HEK293 (cell line): ENCODE results near the gene RMC1.
"Not testable (repeated sequence)": the region's sequence is repeated elsewhere in the genome, so short reads cannot be mapped to it uniquely, and the experiment has no call there.

ENCODE experiments used
- CTCF ChIA-PET: fragments of 350-600 bp; formaldehyde crosslinking; extraction: SDS; loops from one replicate; lab custom pipeline; 2021; ENCODE audit warnings: antibody characterized with exemption; lab: Yijun Ruan, JAX
- POLR2A ChIA-PET: fragments of 300-600 bp; formaldehyde crosslinking; extraction: SDS; loops from one replicate; lab custom pipeline; 2020; ENCODE audit warnings: antibody characterized with exemption, inconsistent platforms; lab: Yijun Ruan, JAX
- H3K27ac ChIP-seq: fragments of 200-500 bp; sonication (Bioruptor generic); 2 replicates; pipeline ENCODE4 v1.5.1; 2014; ENCODE audit warnings: low read depth, low read length, control low read depth, inconsistent platforms; ENCODE audit errors: extremely low read depth
- H3K36me3 ChIP-seq, 2 experiments: fragments of 200-500 bp in 1 of 2; sonication (Bioruptor generic) in 1 of 2; 1 replicate in 1 of 2; 2 replicates in 1 of 2; pipeline ENCODE4 v1.5.1; 2014 to 2017; ENCODE audit warnings: inconsistent platforms in 2 of 2, low read length in 2 of 2; ENCODE audit not compliant: control insufficient read depth in 2 of 2, insufficient read depth in 1 of 2
- H3K4me1 ChIP-seq: fragments of 200-500 bp; sonication (Bioruptor generic); 2 replicates; pipeline ENCODE4 v1.5.1; 2014; ENCODE audit warnings: mild to moderate bottlenecking, low read length, inconsistent platforms; ENCODE audit not compliant: control insufficient read depth, insufficient read depth
- H3K4me3 ChIP-seq: 2 replicates; pipeline ENCODE4 v1.5.1; 2011; ENCODE audit warnings: low read depth, mild to moderate bottlenecking, control low read depth, low read length, moderate library complexity
- H3K9me3 ChIP-seq: fragments of 200-500 bp; sonication (Bioruptor generic); 2 replicates; pipeline ENCODE4 v1.5.1; 2014; ENCODE audit warnings: low read depth, low read length, inconsistent platforms; ENCODE audit not compliant: control insufficient read depth, insufficient read depth
- GLI2 ChIP-seq: fragments of 450-650 bp; formaldehyde crosslinking; IDR thresholded peaks from 2 replicates; pipeline ENCODE4; 2017; ENCODE audit warnings: missing biosample characterization, missing genetic modification characterization, low read depth, borderline replicate concordance
- KLF9 ChIP-seq: fragments of 450-650 bp; formaldehyde crosslinking; IDR thresholded peaks from 2 replicates; pipeline ENCODE4 v1.5.1; 2016; ENCODE audit warnings: missing biosample characterization, missing genetic modification characterization, low read depth
- YY1 ChIP-seq: fragments of 450-650 bp; formaldehyde crosslinking; IDR thresholded peaks from 2 replicates; pipeline ENCODE4 v1.5.1; 2018; ENCODE audit warnings: missing biosample characterization, missing genetic modification characterization
- ZIC2 ChIP-seq: fragments of 450-650 bp; formaldehyde crosslinking; IDR thresholded peaks from 2 replicates; pipeline ENCODE4 v1.5.1; 2016; ENCODE audit warnings: missing biosample characterization, missing genetic modification characterization
- ZNF112 ChIP-seq: fragments of 450-650 bp; formaldehyde crosslinking; IDR thresholded peaks from 2 replicates; pipeline ENCODE4 v1.5.0; 2017; ENCODE audit warnings: missing biosample characterization, missing genetic modification characterization
- ZNF138 ChIP-seq: fragments of 450-650 bp; formaldehyde crosslinking; IDR thresholded peaks from 2 replicates; pipeline ENCODE4 v1.5.1; 2016; ENCODE audit warnings: missing biosample characterization, missing genetic modification characterization, borderline replicate concordance
- ZNF223 ChIP-seq: fragments of 450-650 bp; formaldehyde crosslinking; IDR thresholded peaks from 2 replicates; pipeline ENCODE4 v1.5.1; 2016; ENCODE audit warnings: missing biosample characterization, missing genetic modification characterization
- ZNF23 ChIP-seq: fragments of 450-650 bp; formaldehyde crosslinking; IDR thresholded peaks from 2 replicates; pipeline ENCODE4 v1.5.1; 2016; ENCODE audit warnings: missing biosample characterization, missing genetic modification characterization, borderline replicate concordance
- ZNF530 ChIP-seq: fragments of 450-650 bp; formaldehyde crosslinking; IDR thresholded peaks from 2 replicates; pipeline ENCODE4 v1.5.1; 2016; ENCODE audit warnings: low read depth, missing biosample characterization, missing genetic modification characterization
- ZNF654 ChIP-seq: fragments of 450-650 bp; formaldehyde crosslinking; IDR thresholded peaks from 2 replicates; pipeline ENCODE4 v1.5.1; 2016; ENCODE audit warnings: low read depth, missing biosample characterization, missing genetic modification characterization
- TF ChIP-seq, protein P1 (sequence below): fragments of 450-650 bp; formaldehyde crosslinking; IDR thresholded peaks from 2 replicates; pipeline ENCODE4 v1.5.1; 2016; ENCODE audit warnings: missing biosample characterization, missing genetic modification characterization
- TF ChIP-seq, protein P2 (sequence below): fragments of 450-650 bp; formaldehyde crosslinking; IDR thresholded peaks from 2 replicates; pipeline ENCODE4 v1.5.0; 2017; ENCODE audit warnings: missing biosample characterization, missing genetic modification characterization, borderline replicate concordance
- TF ChIP-seq, protein P3 (sequence below): fragments of 450-650 bp; formaldehyde crosslinking; IDR thresholded peaks from 2 replicates; pipeline ENCODE4 v1.5.1; 2016; ENCODE audit warnings: missing biosample characterization, missing genetic modification characterization

Gene RMC1

GRCh38 chr18:23553887-23554286 lies 50.6 kb downstream of the RMC1 start:
- Histone ChIP-seq H3K4me1 (no peaks in the 10 kb centered on the region), H3K27ac (no peak overlapping the region), H3K36me3 (peaks cover 21 to 87% of the 10 kb centered on the region in 2 experiments; a peak in 2 of 3 replicates), H3K9me3 (no peaks in the 10 kb centered on the region), H3K4me3 (no peak overlapping the region)
- TF ChIP-seq YY1 (tag by site-specific recombination): no peak
- TF ChIP-seq ZIC2: 0 out of 2 replicates have a peak, but pooled peaks have one; percentile 3
- POLR2A ChIA-PET: no interaction called here
- CTCF ChIA-PET: no interaction called here

DNA sequence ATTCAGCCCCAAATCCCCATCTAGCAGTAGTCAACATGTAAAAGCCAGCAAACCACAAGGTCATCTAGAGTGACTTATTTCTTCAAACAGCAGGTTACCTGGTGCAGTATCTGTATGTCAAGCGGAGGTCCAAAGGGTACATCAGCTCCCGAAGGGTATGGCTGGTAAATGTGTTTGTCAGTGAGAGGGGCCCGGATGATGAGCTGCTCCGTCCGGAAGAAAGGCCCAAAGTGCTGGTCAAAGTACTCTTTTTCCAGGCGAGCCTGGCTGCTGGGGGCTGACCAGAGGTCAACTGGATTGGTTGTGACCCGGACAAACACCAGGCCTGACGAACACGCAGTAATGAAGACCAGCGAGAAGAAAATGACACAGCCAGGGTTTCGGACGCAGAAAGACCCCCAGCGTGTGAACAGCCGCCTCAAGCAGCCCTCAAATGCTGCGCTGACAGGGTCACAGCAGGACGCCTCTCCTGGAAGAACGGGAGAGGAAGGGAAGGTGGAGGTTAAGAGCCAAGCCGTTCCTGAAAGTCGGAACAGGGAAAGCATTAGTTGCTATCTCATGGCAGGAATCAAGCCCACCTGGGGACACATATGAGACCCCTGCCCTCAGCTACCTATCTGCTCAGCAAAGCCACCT lies 53.0 kb downstream of the RMC1 start:
- CTCF ChIA-PET: interaction anchor here (1.5 kb wide), 1 partner anchor 147 kb away, joined by 5 read pairs; no protein-coding TSS in a partner anchor
- no peak overlapping the region for H3K27ac ChIP-seq
- H3K4me3 ChIP-seq: no peak overlapping the region
- POLR2A ChIA-PET: no interaction called here
- peaks cover 18 to 95% of the 10 kb centered on the region in 2 experiments for H3K36me3 ChIP-seq
- H3K9me3 ChIP-seq: no peaks in the 10 kb centered on the region
- H3K4me1 ChIP-seq: no peaks in the 10 kb centered on the region
- TF ChIP-seq ZNF654 (tag by site-specific recombination) (no peak), ZNF138 (no peak), GLI2 (no peak)
- TF ChIP-seq, protein P1, sequence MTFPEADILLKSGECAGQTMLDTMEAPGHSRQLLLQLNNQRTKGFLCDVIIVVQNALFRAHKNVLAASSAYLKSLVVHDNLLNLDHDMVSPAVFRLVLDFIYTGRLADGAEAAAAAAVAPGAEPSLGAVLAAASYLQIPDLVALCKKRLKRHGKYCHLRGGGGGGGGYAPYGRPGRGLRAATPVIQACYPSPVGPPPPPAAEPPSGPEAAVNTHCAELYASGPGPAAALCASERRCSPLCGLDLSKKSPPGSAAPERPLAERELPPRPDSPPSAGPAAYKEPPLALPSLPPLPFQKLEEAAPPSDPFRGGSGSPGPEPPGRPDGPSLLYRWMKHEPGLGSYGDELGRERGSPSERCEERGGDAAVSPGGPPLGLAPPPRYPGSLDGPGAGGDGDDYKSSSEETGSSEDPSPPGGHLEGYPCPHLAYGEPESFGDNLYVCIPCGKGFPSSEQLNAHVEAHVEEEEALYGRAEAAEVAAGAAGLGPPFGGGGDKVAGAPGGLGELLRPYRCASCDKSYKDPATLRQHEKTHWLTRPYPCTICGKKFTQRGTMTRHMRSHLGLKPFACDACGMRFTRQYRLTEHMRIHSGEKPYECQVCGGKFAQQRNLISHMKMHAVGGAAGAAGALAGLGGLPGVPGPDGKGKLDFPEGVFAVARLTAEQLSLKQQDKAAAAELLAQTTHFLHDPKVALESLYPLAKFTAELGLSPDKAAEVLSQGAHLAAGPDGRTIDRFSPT (tag by site-specific recombination): no peak
- TF ChIP-seq, protein P2, sequence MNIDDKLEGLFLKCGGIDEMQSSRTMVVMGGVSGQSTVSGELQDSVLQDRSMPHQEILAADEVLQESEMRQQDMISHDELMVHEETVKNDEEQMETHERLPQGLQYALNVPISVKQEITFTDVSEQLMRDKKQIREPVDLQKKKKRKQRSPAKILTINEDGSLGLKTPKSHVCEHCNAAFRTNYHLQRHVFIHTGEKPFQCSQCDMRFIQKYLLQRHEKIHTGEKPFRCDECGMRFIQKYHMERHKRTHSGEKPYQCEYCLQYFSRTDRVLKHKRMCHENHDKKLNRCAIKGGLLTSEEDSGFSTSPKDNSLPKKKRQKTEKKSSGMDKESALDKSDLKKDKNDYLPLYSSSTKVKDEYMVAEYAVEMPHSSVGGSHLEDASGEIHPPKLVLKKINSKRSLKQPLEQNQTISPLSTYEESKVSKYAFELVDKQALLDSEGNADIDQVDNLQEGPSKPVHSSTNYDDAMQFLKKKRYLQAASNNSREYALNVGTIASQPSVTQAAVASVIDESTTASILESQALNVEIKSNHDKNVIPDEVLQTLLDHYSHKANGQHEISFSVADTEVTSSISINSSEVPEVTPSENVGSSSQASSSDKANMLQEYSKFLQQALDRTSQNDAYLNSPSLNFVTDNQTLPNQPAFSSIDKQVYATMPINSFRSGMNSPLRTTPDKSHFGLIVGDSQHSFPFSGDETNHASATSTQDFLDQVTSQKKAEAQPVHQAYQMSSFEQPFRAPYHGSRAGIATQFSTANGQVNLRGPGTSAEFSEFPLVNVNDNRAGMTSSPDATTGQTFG (tag by site-specific recombination): no peak

- POLR2A ChIA-PET, H3K27ac ChIP-seq, H3K4me3 ChIP-seq, H3K9me3 ChIP-seq, H3K4me1 ChIP-seq: not testable (repeated sequence)
- H3K36me3 ChIP-seq: peaks cover 18 to 92% of the 10 kb centered on the region in 2 experiments
- CTCF ChIA-PET: interaction anchor here (1.5 kb wide), 1 partner anchor 146 kb away, joined by 5 read pairs; no protein-coding TSS in a partner anchor
Measured at GRCh38 chr18:23557511-23557910, 54.2 kb downstream of the RMC1 start.

- Histone ChIP-seq H3K36me3 (peaks cover 21 to 78% of the 10 kb centered on the region in 2 experiments), H3K27ac (no peak overlapping the region), H3K9me3 (no peaks in the 10 kb centered on the region), H3K4me1 (no peaks in the 10 kb centered on the region), H3K4me3 (no peak overlapping the region)
- ChIA-PET CTCF (interaction anchor here (0.7 kb wide), 1 partner anchor 143 kb away, joined by 3 read pairs; no protein-coding TSS in a partner anchor), POLR2A (no interaction called here)
- no peak for TF ChIP-seq ZNF23
- TF ChIP-seq KLF9 (tag by site-specific recombination): no peak
- no peak for TF ChIP-seq ZNF223
- TF ChIP-seq ZNF530 (tag by site-specific recombination): no peak
- TF ChIP-seq, protein P3, sequence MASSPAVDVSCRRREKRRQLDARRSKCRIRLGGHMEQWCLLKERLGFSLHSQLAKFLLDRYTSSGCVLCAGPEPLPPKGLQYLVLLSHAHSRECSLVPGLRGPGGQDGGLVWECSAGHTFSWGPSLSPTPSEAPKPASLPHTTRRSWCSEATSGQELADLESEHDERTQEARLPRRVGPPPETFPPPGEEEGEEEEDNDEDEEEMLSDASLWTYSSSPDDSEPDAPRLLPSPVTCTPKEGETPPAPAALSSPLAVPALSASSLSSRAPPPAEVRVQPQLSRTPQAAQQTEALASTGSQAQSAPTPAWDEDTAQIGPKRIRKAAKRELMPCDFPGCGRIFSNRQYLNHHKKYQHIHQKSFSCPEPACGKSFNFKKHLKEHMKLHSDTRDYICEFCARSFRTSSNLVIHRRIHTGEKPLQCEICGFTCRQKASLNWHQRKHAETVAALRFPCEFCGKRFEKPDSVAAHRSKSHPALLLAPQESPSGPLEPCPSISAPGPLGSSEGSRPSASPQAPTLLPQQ (tag by site-specific recombination): no peak
- TF ChIP-seq ZNF112 (tag by site-specific recombination): no peak
Measured at GRCh38 chr18:23560186-23560585, 56.9 kb downstream of the RMC1 start.
